NCI-H774 (cell line): ENCODE results near the gene NFIB.

ENCODE experiments used
- DNase-seq: peaks from one replicate; lab custom pipeline; 2025; lab: John Stamatoyannopoulos, UW

The NFIB gene

GRCh38 chr9:14318934-14319580 is 5.1 kb upstream of the NFIB start:
- DNase-seq: no peak

GRCh38 chr9:14318361-14318760 is 4.4 kb upstream of the NFIB start:
- DNase-seq: no peak

- DNase-seq: no peak
Measured at GRCh38 chr9:14317667-14318320, 3.9 kb upstream of the NFIB start.

DNA sequence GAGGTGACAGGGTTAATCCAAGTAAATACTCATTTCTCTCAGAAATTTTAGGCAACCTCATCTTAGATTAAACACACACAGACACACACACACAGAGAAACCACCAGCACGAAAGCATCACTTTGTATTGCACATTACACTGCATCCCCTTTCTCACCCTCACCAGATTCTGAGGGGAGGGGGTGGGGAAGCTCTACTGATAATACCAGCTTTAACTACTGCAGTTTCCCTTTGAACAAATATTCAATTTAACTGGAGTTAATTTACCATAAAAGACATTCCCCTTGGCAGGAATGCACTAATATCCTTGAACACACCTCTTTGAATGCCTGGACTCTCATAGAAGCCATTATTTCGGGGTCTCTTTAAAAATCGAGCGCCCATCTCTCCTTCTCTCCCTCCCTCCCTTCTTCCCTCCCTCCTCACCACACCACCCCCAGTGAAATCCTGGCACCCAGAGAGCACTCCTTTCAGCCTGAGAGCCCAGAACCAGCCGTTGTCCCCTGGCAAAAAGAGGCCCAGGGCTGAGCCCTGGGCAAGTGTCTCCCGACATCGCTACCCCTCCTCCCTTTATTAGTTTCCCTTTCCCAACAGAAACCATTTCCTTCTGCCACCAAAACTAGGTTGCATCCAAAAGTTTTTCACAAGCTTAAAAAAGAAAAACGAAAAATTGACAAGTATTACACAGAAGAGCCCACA is 2.8 kb upstream of the NFIB start:
- peak; percentile 54 for DNase-seq

- peak; percentile 55 for DNase-seq
Measured at GRCh38 chr9:14315875-14316601, 2.1 kb upstream of the NFIB start.

DNA sequence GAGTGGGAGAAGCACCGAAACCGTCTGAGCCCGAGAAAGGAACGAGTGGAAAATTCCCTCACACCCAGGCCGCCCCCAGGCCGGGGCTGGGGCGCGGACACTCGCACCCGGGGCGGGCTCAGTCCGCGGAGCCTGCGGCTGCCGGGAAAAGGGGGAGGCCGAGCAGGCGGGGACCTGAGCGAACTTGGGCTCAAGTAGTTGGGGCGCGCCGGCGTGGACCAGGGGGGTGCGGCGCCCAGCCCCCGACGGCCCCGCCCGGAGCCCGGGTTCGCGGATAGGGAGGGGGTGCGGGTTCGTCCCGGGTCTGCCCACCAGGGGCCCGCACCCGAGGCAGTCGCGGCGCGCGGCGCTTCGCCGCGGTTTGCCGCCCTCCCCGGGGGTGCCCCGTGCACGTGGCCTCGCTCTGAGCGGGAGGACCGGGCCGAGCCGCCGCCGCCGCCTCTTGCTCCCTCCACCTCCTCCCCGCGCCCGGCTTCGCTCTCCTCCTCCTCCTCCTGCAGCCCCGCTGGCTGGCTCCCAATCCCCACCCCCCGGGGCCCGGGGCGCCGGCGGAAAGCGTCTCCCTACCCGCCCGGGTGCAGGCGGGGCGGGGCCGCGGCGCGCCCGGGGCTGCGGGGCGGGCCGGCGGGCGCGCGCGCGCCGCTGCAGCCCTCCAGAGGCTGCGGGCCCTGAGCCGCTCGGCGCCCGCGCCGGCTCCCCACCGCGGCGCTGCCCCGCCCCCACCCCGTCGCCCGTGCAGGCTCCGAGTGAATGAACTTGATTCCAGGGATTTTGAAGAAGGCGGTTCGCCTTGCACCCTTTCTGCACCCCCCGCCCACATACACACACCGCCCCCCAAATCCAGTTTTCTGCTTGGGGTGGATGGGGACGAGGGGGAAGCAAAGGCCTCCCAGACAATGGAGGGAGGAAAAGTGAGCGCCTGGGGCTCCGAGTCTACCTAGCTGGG is 1.3 kb upstream of the NFIB start:
- DNase-seq: peak; percentile 96

GRCh38 chr9:14314424-14314928 is 535 bp upstream of the NFIB start:
- DNase-seq: peak; percentile 89

- no peak for DNase-seq
Measured at GRCh38 chr9:14313378-14313940, 482 bp downstream of the NFIB start.

DNA sequence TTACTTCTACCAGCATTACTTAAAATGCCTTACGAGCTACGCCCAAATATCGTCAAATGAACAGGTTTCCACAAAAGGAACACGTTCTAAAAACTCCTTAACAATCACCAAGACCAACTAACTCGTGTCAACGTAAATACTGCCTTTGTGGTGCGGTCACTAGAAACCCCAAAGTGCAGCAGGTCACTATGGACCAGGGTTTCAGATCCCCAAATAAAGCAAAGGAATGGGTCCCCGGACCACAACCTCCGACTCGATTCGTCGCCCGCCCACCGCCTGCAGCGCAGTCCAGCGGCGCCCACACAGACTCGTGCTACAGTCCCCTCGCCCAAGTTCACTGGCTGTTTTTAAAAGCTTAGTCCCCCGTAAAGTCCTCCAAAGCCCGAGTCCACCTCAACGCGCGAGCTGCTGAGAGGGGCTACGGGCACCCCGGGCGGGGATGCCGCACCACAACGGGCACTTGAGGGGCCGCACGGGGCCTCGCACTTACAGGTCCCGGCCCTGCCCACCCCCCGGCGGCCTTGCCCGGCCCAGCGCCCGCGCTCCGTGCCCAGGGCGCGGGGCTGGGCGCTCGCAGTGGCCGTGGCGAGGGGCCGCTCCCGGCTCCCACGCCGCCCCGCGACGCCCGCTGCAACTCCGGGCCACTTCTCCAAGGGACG is 1.1 kb downstream of the NFIB start:
- DNase-seq: peak; percentile 40

DNA sequence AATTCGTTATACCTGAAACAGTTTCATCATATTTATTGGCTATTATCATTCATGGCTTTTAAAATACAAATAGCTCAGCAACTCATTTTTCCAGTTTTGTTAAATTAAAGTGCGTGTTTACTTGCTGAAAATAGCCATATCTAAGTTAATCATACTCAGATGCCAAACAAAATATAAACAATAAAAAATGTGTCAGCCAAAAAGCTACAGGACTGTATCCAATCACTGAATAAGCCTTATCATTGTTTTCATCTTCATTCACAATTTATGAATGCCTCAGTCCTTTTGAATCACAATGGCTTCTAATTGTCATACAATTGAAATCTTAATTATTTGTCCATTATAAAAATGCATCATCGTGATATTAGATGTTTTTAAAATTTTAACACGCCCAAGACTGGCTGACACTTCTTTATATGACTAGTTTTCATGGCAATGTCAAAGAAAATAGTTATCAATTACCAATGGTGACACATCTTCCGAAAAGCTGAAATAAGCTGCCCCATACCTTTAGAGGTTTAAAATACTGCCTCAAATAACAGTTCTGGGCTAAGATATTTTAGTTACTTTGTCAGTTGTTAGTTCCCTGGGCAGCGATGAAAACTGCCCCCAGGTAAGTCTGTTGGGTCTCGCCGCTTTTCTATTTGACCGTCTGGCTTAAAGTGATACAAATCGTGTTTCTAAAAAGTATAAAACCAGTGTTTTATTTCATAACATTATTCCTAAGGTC is 1.8 kb downstream of the NFIB start:
- no peak for DNase-seq

GRCh38 chr9:14311171-14311949 is 2.6 kb downstream of the NFIB start:
- DNase-seq: no peak

GRCh38 chr9:14310311-14310710 is 3.6 kb downstream of the NFIB start:
- no peak for DNase-seq

DNA sequence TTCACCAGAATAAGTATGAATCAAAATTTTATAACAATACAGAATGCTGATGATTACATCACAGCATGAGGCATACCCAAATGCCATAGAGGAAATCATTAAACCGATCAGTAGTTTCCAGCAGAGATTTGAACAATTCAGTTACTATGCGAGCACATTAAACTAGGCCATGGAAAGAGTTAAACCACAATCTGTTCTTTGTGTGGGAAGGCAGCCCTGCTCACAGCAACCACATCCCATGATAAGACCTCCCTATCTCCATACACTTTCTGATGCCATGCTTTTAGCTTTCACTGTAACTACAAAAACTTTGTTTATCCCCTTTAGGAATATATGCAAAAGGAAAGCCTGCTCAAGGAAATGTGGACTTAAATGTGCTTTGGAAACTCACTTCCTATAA is 4.5 kb downstream of the NFIB start:
- no peak for DNase-seq

DNA sequence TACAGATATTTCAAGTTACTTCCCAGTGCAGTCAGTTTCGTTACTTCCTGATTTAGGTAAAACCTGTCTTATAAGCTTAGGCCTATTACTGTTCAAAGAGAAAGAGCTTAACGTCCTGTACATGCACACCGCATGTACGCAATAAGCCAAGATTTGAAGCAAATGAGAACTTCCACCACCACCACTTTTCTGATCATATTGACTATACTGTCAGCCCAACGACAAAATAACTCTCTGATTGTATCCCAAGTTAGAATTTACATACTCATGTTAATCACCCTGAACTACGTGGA is 5.1 kb downstream of the NFIB start:
- DNase-seq: no peak

- no peak for DNase-seq
Measured at GRCh38 chr9:14307989-14308852, 5.7 kb downstream of the NFIB start.

DNA sequence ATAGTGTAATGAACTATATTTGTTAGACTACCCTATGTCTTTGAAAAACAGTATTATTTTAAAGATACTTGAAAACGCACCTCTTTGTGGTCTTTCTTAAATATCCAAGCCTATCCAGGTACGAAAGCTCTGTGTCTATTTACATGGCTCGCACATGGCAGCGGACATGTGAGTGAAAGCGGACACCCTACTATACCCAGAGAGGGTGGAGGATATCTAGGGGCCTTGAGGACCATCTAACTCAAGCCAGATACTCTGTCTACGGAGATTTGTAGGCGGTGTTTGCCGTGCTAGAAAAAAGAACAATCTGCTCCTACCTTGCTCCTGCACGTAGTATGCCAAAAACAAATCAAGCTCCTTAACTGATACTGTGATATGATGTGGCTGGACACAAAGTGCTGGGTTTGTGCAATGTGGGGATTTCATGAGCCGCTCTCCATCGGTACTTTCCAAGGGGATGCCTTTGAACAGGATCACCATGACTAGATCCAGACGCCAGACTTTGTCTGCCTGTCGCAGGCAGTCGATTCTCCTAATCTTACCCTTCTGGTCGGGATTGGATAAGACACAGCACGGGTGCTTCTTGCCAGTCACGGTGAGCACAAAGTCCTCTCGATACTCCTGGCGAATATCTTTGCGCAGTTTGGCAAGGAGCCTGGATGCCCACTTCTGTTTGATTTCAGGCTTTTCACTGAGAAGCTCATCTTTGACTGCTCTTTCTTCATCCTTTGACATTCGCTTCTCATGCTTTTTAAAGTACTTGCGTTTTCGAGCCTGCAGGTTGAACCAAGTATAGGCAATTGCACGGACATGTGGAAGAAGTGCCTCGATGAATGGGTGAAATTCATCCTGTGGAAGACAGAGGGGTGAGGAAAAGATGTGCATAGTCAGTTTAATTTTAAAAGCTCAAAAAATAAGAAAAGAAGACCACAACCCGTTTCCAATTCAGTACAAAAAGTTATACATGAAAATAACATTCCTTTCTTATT is 7.0 kb downstream of the NFIB start:
- DNase-seq: no peak

DNA sequence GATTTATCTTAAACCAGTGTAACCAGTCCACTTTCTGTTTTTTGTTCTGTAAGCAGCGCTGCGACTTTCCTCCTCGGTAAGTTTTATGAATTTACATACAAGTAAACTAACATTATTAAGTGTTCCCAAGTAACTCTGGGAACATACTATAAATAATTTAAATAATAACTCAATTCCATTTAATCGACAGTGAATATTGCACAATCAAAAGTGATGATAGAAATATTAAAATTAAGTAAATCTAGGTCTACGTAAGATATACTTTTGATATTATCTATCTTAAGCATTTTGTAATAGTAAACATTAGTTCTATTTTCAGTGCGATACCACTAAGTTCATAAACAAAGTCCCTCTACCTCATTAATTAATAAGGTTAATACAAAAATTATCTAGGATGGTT is 7.8 kb downstream of the NFIB start:
- no peak for DNase-seq
